ENCODE data around the gene ATM.
"Not testable (repeated sequence)": the region's sequence is repeated elsewhere in the genome, so short reads cannot be mapped to it uniquely, and the experiment has no call there.

Gene ATM

DNA sequence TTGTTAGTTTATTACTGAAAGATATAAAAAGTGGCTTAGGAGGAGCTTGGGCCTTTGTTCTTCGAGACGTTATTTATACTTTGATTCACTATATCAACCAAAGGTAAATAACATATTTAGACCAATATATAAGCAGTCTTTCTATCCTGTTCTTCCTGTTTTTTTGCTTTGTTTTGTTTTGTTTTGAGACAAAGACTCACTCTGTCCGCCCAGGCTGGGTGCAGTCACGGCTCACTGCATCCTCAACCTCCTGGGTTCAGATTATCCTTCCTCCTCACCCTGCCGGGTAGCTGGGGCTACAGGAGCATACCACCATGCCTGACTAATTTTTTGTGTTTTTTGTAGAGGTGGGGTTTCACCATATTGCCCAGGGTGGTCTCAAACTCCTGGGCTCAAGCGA is 66.8 kb downstream of the ATM start:
- DNase-seq: no peak

DNA sequence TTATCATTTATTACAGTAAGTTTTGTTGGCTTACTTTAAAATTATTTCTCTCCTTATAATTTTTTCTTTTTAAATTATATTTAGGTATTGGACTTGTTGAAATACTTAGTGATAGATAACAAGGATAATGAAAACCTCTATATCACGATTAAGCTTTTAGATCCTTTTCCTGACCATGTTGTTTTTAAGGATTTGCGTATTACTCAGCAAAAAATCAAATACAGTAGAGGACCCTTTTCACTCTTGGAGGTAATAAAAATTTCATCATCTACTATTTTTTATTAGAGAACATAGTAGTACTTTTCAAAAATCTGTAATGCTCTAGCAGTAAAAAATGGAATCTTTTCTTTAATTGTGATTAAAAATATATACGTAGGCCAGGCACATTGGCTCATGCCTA is 70.4 kb downstream of the ATM start:
- no peak for DNase-seq

DNA sequence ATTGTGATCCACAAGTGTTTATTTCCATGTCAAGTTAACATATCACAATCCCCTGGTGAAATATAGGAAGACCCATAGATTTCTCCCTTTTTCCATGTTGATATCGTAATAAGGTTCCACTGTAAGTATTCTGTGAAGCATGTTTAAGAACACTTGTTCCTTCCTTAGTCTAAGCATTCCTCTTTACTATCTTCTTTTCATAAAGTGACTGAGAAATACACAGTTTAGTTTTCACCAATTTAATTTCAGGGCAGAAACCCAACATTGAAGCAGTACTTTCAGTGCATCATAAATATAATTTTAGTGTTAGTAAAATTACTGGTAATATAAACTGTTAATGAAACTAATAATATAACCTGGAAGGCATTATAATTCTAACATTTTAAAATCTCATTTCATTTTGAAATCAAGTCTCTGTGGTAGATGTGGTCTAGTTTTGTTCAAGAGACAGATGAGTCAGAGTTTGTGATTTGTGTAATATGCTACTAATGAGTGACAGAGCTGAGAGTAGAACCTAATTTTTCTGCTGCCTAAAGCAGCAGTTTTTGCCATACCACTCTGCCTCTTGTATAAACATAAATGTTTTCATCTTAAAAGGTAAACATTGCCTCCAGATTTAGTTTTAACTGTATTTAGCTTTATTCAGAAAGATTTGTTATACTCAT is 79.4 kb downstream of the ATM start:
- DNase-seq: no peak

DNA sequence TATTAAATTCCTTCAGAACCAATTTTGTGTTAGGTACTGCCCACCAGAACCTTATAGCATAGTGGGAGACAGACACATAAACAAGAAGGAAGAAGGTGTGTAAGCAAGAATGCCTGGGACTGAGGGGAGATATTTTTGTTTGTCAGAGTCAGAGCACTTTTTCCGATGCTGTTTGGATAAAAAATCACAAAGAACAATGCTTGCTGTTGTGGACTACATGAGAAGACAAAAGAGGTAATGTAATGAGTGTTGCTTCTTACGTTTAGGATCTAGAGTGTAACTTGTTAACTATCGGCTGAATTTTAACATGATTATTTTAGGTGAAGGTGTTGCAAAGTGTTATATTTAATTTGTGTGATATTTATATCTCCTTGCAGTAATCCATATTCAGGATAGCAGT is 84.9 kb downstream of the ATM start:
- DNase-seq: no peak

DNA sequence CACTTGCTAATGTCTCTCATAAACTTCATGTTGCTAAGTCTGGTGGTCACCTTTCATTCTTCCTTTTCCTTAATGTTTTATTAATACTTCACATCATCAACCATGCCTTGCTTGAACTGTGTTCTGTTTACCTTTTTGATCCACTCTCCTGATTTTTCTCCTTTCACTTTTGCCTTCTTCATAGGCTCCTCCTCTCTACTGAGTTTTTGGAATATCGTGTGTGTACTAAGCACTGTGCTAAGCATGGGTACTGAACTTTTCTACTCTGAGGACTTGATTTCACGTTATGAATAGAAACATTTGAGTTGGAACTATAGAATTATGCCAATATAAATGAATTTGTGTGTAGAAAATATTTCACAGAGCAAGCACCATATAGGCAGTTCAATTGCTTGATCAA is 90.6 kb downstream of the ATM start:
- DNase-seq: no peak

DNA sequence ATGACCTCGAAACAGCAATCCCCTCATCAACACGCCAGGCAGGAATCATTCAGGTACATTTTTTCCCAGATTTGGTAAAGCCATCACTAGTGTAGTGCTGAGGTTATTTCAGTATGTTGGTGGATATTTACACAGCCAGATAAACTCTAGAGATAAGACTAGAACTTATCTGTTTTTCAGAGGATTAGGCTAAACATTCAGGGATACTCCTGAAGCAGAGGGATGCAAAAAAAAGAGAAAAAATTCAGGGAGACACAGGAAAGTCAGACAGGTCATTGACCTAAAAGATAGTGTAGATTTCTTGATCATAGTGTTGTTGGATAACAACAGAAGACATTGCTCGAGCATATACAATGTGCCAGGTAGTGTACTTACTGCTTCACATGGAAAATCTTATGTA is 93.2 kb downstream of the ATM start:
- no peak for DNase-seq

DNA sequence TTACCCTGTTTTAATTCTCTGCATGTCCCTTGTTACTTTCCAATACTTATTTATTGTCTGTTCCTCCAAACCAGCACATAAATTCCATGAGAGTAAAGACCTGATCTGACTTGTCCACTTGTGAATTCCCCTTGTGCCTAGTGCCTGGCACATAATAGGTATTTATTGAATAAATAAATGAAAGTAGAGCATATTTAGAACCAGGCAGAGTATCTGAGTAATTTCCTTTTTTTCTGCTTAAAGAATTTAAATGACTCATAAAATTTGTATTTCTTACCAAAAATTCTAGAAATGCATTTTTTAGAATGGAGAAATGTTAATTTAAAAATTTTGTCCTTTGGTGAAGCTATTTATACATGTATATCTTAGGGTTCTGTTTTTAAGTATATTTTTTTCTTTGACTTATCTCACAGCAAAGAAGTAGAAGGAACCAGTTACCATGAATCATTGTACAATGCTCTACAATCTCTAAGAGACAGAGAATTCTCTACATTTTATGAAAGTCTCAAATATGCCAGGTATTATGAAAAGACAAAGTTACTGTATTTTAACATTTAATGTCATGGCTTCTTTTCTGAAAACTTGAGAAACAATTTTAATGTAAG is 96.8 kb downstream of the ATM start:
- DNase-seq: no peak

DNA sequence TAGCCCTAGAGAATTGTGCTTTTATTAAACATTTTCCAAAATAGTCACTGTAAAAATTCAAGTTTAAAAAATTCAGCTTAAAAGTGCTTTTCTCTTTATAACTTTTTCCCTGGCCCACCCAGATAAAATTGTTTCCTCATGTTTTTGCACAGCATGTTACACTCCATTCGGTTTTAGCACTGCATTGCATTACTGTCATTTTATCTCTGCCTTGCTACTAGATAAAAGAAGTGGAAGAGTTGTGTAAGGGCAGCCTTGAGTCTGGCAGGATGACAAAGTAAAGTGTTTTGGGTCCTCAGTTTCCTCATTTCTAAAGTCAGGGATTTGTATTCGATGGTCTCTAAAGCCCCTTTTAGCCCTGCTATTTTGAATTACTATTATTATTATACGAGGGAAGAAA is 99.8 kb downstream of the ATM start:
- no peak for DNase-seq

DNA sequence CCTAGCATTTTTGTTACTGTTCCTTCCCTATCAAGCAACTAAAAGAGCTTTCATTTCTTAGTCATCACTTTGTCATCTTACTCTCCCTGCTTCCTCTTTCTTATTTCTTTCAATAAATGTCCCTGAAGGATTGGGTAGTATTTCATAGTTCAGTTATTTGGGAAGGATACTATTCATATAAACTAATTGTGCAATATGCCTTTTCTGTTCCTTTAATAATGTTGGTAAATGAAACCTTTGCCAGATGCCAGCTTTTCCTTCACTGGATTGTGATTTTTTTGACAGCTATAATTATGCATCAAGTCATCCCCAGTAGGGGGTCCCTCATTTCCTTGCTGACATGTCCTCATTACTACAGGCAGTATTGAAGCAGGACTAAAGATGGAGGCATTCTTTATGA is 101.7 kb downstream of the ATM start:
- DNase-seq: peak in 1 of 2 experiments; percentile 17

DNA sequence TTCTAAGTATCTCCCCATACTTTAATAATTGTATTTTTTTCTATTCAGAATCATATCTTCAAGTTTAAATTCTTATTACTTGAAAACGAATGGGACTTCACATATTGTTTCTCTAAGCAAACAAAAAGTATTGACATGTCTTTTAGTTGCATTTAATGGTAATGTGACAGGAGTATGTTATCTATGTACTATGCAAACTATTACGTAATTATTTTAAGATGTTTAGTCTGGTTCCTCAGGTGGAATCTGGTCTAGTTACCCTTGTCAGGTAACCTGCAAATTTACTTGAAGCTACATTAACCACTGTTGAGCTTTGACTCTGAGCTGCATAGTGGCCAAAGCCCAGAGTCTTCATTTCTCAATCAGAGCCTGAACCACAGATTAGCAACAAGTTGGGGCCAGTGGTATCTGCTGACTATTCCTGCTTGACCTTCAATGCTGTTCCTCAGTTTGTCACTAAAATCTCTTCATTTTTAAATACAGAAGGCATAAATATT is 110.6 kb downstream of the ATM start:
- DNase-seq: no peak

DNA sequence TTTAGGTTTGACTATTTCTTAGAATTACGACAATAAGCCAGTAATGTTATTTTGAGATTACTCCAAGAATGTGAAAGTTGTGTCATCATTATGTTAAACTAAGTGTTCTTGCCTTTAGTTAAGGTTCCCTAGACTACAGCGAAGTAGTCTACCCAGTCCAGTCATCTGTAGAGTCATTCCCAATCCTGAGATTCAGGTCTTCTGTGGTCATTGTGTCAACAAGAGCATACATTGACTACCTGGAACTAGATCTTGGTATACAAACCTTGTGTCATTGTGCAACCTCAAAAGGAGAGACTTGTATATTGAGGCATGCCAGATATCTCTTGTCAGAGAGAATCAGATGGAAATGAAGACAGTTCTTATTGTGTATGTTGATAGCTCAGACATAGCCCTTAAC is 115.9 kb downstream of the ATM start:
- no peak for DNase-seq

DNA sequence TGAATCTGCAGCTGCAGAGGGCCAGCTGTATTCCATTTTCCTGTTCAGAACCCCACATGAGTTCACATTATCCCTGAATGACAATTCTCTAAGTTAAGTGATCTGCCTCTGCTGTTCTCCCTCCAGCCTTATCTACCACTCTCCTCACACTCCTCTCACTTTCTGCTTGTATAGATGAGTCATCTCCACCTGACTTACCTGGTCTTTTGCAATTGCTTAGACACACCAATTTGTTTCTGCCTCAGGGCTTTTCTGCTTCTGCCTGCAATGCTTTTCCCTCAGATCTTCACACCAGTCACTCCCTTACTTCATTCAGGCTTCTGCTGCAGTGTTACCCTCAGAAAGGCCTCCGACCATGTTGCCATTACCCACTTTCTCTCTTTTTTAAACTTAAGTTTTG is 118.1 kb downstream of the ATM start:
- DNase-seq: no peak

DNA sequence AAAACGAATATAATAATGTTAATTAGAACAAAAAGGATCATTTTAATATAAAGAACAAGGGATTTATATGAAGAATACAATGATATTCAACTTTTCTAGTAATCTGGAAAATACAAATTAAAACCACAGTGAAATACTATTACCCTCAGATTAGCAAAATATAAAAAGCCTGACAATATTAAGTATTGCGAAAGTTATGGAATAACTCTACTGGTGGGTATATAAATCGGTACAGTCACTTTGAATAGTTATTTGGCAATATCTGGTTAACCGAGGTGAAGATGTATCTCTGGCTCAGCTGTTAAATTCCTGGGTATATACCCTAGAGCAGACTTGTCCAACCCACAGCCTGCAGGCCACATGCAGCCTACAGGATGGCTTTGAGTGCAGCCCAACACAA is 118.8 kb downstream of the ATM start:
- DNase-seq: no peak

DNA sequence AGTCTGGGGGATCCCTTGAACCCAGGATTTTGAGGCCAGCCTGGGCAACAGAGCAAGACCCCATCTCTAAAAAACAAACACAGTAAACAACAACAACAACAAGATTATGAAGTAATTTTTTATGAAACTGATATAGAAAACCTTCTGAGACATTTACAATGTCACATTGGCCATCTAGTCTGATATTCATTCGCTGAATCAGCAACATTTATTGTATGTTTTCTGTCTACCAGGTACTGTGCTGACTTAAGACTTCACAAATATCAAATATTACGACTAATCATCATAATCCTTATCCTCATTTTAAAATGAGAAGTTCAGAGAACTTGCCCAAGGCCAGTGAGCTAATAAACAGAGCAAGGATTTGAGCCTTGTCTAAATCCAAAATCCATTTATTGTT is 120.8 kb downstream of the ATM start:
- no peak for DNase-seq

DNA sequence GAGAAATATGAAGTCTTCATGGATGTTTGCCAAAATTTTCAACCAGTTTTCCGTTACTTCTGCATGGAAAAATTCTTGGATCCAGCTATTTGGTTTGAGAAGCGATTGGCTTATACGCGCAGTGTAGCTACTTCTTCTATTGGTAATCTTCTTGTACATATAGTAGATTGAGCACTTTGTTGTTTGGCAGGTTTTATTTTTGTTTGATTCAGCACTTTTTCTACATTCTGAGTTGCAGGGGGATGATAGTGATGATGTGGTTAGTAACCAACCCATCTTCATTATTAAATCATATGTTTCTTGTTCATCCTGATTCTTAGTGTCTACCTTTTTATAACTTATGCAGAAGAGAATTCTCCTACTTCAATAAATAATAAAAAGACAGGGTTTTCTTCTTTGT is 122.9 kb downstream of the ATM start:
- peak; percentile 6 to 42 for DNase-seq

DNA sequence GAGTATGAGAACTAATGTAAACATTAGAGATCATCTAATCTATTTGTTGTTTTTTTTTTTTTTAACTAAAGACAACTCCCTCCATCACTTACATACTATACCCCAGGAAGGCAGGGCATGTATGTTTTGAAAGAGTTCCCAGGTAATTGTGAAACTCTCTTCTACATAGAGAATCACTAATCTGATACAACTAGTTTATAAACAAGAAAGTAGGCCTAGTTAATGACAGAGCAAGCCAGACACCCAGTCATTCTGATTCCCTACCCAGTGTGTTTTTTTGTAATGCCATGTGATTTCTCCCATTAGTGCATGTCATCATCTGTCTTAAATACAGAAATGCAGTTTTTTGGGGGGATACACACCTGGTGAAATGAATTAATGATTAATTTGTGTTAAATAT is 123.6 kb downstream of the ATM start:
- no peak for DNase-seq

DNA sequence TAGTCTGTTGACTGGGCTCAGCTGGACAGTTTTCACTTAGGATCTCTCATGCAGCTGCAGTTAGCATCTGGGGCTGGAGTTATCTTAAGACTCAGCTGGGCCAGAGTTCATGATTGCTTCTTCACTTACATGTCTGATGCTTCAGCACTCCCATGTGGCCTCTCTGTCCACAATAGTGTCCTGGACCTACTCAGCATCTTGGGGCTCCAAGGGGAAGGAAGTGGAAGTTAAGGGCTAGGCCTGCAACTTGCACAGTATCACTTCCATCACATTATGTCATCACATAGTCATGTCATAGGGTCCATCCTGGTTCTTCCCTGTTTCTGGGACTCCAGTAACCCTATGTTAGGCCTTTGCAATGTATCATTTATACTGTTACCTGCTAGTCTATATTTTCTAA is 128.6 kb downstream of the ATM start:
- no peak for DNase-seq

DNA sequence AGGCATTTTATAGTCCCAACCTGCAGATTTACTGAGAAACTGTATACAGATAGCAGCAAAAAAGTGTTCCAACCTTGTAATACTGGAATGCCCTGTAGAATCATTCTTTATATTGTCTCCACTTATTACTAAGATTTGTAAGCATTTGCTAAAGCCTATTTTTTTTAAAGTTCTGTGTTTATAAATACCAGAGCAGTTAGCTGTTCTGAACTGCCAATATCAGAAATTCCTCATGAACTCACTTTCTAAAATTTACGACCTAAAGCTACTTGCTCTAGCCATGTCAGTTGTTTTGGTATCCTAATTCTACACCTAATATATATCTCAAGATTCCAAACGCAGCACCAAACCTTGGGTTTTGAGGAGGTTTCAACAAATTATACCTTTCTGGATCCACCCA is 141.3 kb downstream of the ATM start:
- DNase-seq: no peak

DNA sequence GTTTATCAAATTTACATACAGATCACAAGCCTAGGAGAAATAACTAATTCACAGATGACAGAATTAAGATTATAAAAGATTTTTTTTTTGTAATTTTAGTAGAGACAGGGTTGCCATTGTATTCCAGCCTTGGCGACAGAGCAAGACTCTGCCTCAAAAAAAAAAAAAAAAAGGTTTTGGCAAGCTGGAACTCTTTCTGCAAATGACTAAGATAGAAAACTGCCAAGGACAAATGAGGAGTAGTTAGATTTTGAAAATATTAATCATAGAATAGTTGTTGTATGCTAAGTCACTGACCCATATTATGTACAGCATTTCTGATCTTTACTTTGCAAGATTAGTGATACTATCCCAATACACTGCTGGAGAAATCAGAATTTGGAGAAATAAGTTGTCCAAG is 145.3 kb downstream of the ATM start:
- DNase-seq: no peak

DNA sequence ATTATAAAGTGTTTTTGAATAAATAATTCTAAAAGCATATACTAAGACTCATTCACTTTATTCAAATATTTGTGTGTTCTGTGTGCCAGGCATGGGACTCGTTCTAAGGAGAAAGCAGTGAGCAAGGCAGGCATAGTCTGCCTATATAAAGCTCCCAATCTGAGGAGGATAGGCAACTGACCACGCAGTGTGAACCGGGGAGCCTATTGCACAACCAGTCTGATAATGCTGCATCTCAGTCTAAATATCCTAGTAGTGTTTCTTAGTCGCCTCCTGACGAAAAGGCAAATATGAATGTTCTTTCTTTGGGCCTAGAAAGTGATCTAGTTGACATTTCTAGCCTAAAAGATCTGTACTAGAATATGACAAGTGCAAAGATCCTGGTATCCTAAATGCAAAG is 146.2 kb downstream of the ATM start:
- DNase-seq: no peak

DNA sequence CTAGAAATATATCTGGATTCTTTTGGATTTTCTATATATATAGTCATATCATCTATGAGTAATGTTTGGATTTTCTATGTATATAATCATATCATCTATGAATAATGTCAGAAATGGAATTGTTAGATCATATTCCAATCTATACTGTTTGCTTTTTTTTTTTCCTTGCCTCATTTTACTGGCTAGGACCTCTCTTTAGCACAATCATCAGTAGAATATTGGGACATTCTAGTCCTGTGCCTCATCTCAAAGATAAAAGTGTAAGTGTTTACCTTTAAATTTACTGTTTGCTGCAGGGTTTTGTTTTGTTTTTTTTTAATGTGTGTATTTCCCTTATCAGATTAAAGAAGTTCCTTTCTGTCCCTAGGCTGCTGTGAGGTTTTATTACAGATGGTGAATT is 147.4 kb downstream of the ATM start:
- DNase-seq: no peak

DNA sequence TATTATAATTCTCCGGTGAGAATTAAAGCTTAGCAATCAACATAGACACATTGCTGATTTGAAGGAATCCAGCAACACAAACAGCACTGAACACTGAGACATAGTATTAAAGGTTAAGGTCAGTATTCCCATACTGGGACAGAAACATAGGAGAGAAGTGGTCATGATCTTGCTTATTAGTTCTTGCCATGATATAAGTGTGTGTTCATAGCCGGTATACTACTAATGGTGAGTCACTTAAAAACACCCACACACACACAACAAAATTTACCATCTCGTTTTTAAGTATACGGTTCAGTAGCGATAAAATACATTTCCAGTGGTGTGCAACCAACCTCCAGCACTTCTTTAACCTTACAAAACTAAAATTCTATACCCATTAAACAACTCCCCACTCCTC is 148.1 kb downstream of the ATM start:
- no peak for DNase-seq

DNA sequence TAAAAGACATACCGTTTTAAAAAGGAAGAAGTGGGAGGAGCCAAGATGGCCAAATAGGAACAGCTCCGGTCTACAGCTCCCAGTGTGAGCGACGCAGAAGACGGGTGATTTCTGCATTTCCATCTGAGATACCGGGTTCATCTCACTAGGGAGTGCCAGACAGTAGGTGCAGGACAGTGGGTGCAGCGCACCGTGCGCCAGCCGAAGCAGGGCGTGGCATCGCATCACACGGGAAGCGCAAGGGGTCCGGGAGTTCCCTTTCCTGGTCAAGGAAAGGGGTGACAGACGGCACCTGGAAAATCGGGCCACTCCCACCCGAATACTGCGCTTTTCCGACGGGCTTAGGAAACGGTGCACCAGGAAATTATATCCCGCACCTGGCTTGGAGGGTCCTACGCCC is 150.6 kb downstream of the ATM start:
- DNase-seq: not testable (repeated sequence)

DNA sequence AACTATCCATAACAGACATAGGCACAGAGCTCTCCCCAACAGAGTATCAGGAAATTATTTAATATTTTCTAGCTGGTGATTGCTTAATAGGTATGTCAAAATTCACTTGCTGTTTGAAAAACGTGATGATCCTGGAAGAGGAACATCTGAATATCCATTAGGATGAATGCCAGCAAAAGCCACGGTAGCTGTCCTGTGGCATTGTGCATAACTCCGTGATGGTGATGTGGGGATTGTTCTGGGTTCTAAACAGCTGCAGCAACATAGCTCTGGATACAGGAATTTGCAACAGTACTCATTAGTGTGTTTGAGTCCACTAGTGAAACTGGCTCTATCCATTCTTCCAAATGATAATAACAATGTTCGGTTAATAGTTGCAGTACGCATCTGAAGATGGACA is 165.7 kb downstream of the ATM start:
- no peak for DNase-seq

DNA sequence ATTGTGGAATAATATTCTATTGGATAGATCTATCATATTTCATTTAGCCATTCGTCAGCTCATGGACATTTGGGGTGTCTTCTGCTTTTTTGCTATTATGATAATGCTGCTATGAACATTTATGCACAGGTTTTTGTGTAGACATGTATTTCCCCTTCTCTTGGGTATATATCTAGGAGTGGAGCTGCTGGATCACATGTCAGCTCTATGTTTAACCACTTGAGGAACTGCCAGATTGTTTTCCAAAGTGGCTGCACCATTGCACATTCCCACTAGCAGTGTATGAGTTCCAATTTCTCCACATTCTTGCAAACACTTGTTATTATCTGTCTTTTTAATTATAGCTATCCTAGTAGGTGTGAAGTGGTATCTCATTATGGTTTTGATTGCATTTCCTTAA is 169.5 kb downstream of the ATM start:
- no peak for DNase-seq

Measured in NCI-H446 (cell line).